Nucleus accumbens (tissue), 56 donors: Measurements from ENCODE around the gene PRKRA.
A peak's percentile ranks its signal among the peaks of the same experiment; 100 is the strongest.
"Not testable (repeated sequence)": the region's sequence is repeated elsewhere in the genome, so short reads cannot be mapped to it uniquely, and the experiment has no call there.

ENCODE experiments used
- DNase-seq, 56 donors: peaks; one replicate each; lab custom pipeline; 2025; lab: John Stamatoyannopoulos, UW

Gene PRKRA

GRCh38 chr2:178450774-178451525 is at the start of gene PRKRA, which contains the start of gene PJVK:
Gene PRKRA (minus strand): TSS chr2:178451175. CDS start chr2:178451030, 145 bp downstream.
Gene PJVK (plus strand): TSS chr2:178451378. CDS start chr2:178453410, 2,032 bp downstream.
- peak; percentile 73 to 99 (median 97) for DNase-seq

GRCh38 chr2:178499640-178500039 is 48.7 kb upstream of the PRKRA start:
- DNase-seq: no peak

- DNase-seq: no peak
Observed at GRCh38 chr2:178498137-178498536, 47.2 kb upstream of the PRKRA start.

- DNase-seq: no peak
Observed at GRCh38 chr2:178496049-178496448, 45.1 kb upstream of the PRKRA start.

GRCh38 chr2:178491612-178492011 is 40.6 kb upstream of the PRKRA start:
- DNase-seq: no peak

- DNase-seq: no peak
Observed at GRCh38 chr2:178485356-178485755, 34.4 kb upstream of the PRKRA start.

GRCh38 chr2:178484245-178485041 is 33.5 kb upstream of the PRKRA start:
- peak in 25 of 56 donors; percentile 1 to 82 (median 7) for DNase-seq

- DNase-seq: no peak
Observed at GRCh38 chr2:178482437-178482836, 31.5 kb upstream of the PRKRA start.

GRCh38 chr2:178480227-178481181 is 29.5 kb upstream of the PRKRA start, which contains the start of gene PLEKHA3:
Gene PLEKHA3 (plus strand): TSS chr2:178480457. CDS start chr2:178480870, 413 bp downstream.
- DNase-seq: peak in 55 of 56 donors; percentile 59 to 97 (median 89)

GRCh38 chr2:178479758-178480226 is 28.8 kb upstream of the PRKRA start:
- peak in 2 of 56 donors; percentile 22 to 26 for DNase-seq

- DNase-seq: no peak
Observed at GRCh38 chr2:178479275-178479616, 28.3 kb upstream of the PRKRA start.

GRCh38 chr2:178478439-178479274 is 27.7 kb upstream of the PRKRA start, which contains the start of gene FKBP7:
Gene FKBP7 (minus strand): TSS chr2:178478600. CDS start chr2:178478499, 101 bp downstream.
- peak; percentile 46 to 94 (median 84) for DNase-seq

- DNase-seq: peak in 6 of 56 donors; percentile 7 to 45 (median 26)
Observed at GRCh38 chr2:178478130-178478438, 27.1 kb upstream of the PRKRA start.

GRCh38 chr2:178477443-178478129 is 26.6 kb upstream of the PRKRA start:
- no peak for DNase-seq

GRCh38 chr2:178476477-178476876 is 25.5 kb upstream of the PRKRA start:
- no peak for DNase-seq

- no peak for DNase-seq
Observed at GRCh38 chr2:178474560-178474959, 23.6 kb upstream of the PRKRA start.

GRCh38 chr2:178473931-178474330 is 23.0 kb upstream of the PRKRA start:
- no peak for DNase-seq

GRCh38 chr2:178473373-178473772 is 22.4 kb upstream of the PRKRA start:
- no peak for DNase-seq

GRCh38 chr2:178471313-178471712 is 20.3 kb upstream of the PRKRA start:
- DNase-seq: not testable (repeated sequence)
